SKM-1 (cell line): ENCODE data around the gene SGCD.
"Not testable (repeated sequence)": the region's sequence is repeated elsewhere in the genome, so short reads cannot be mapped to it uniquely, and the experiment has no call there.

ENCODE experiments used
- DNase-seq: peaks from one replicate; lab custom pipeline; 2025; ENCODE audit not compliant: unreplicated experiment; lab: John Stamatoyannopoulos, UW

Gene SGCD

GRCh38 chr5:156617426-156617825 lies 290.5 kb downstream of the SGCD start:
- no peak for DNase-seq

GRCh38 chr5:156618601-156619000 lies 291.6 kb downstream of the SGCD start:
- DNase-seq: no peak

- no peak for DNase-seq
These were observed 294.8 kb downstream of the SGCD start for GRCh38 chr5:156621719-156622118.

- no peak for DNase-seq
These were observed 296.5 kb downstream of the SGCD start for GRCh38 chr5:156623381-156624040.

- DNase-seq: no peak
These were observed 297.7 kb downstream of the SGCD start for GRCh38 chr5:156624686-156625085.

- no peak for DNase-seq
These were observed 301.5 kb downstream of the SGCD start for GRCh38 chr5:156628421-156628820.

GRCh38 chr5:156631005-156631404 lies 304.0 kb downstream of the SGCD start:
- DNase-seq: no peak

- DNase-seq: no peak
These were observed 307.3 kb downstream of the SGCD start for GRCh38 chr5:156634301-156634700.

GRCh38 chr5:156640691-156641241 lies 313.8 kb downstream of the SGCD start:
- DNase-seq: no peak

GRCh38 chr5:156641686-156642085 lies 314.7 kb downstream of the SGCD start:
- DNase-seq: no peak

- no peak for DNase-seq
These were observed 320.1 kb downstream of the SGCD start for GRCh38 chr5:156647034-156647451.

- DNase-seq: no peak
These were observed 327.5 kb downstream of the SGCD start for GRCh38 chr5:156654444-156654843.

GRCh38 chr5:156655732-156656131 lies 328.8 kb downstream of the SGCD start:
- no peak for DNase-seq

- not testable (repeated sequence) for DNase-seq
These were observed 337.9 kb downstream of the SGCD start for GRCh38 chr5:156664832-156665231.

GRCh38 chr5:156666686-156667085 lies 339.7 kb downstream of the SGCD start:
- not testable (repeated sequence) for DNase-seq

GRCh38 chr5:156667616-156668015 lies 340.7 kb downstream of the SGCD start:
- no peak for DNase-seq

GRCh38 chr5:156669416-156669815 lies 342.5 kb downstream of the SGCD start:
- DNase-seq: no peak

- DNase-seq: no peak
These were observed 343.7 kb downstream of the SGCD start for GRCh38 chr5:156670615-156671014.

- no peak for DNase-seq
These were observed 348.4 kb downstream of the SGCD start for GRCh38 chr5:156675395-156675794.

GRCh38 chr5:156677963-156678362 lies 351.0 kb downstream of the SGCD start:
- DNase-seq: no peak

- DNase-seq: no peak
These were observed 351.5 kb downstream of the SGCD start for GRCh38 chr5:156678484-156678883.

- DNase-seq: no peak
These were observed 353.9 kb downstream of the SGCD start for GRCh38 chr5:156680831-156681230.

- no peak for DNase-seq
These were observed 354.3 kb downstream of the SGCD start for GRCh38 chr5:156681265-156681664.
